ENCODE measurements around the gene OR4C5. TPM values are rescaled to one million over a fixed set of nuclear protein-coding genes. Genes with fewer than 3 reads are reported as not detected.

OR4C5 gene
- not detected in 2 replicates for total RNA-seq

DNA sequence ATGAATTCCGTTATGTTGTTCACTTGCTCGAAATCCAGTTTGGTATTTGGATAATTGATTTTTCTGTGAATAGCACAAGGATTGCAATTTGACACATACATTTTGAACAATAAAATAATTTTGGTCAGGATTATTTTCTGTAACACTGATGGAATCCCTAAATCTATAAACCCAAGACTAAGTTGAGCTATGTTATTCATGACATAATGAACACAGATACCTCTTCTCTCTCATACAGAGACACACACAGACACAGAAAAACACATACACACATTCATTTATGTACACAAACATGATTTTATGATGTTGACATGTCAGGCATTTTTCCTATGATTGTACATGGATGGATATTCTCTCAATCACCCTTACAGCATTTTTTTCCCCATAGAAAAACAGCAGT, at the start of gene OR4C5:
TSS of gene OR4C5 (minus strand) at position 101 of the 400 bp plus-strand sequence. CDS start at position 101, 0 bp downstream.

DNA sequence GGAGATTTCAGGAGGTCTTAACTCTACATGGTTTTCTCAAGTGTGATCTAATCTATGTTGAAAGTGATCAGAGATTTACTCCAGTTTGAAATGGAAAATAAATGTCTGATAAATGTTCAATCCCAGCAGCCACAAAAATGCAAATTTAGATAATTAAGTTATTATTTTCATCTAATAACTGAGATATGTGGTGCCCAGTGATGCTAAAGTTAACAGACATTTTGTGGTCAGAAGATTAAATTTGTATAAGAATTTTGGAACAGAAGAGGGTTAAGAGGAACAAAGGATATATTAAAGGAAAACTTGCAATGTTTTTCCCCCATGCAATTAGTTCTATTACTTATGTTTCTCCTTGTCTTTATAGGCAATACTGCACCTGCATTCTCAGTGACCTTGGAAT, 41.6 kb downstream of the OR4C5 start, which contains the start of gene OR4C3:
TSS of gene OR4C3 (plus strand) at position 301 of the 400 bp plus-strand sequence. CDS start 102 bp downstream, outside the sequence.

Other genes with a start within 250 kb of the OR4C5 start
- gene OR4B1, start 149.7 kb downstream of the OR4C5 start, total RNA-seq = not detected in 2 replicates
- not detected in 2 replicates for gene OR4X2, start 121.4 kb downstream of the OR4C5 start, total RNA-seq
- not detected in 2 replicates for gene OR4X1, start 102.6 kb downstream of the OR4C5 start, total RNA-seq
- not detected in 2 replicates for gene OR4S1, start 60.2 kb downstream of the OR4C5 start, total RNA-seq
- gene OR4C3, start 41.5 kb downstream of the OR4C5 start, total RNA-seq = not detected in 2 replicates
- gene OR4A47, start 122.3 kb upstream of the OR4C5 start, total RNA-seq = not detected in 2 replicates

All from dermis lymphatic vessel endothelial cell (primary cell).